GM12878 (cell line): ENCODE measurements around the gene ALS2. TPM values are rescaled to one million over a fixed set of nuclear protein-coding genes. Genes with fewer than 3 reads are reported as not detected.

Experiments
- ATAC-seq: fragments of 200-7000 bp; cut with Tn5 transposase; 3 replicates; pipeline ENCODE4 v1.9.1; 2020; ENCODE audit warnings: mild to moderate bottlenecking, moderate library complexity
- BruUV-seq: library from RNA; stranded (reverse); fragments of 400-500 nt; replicated peaks from 2 replicates; lab custom pipeline; 2021; lab: Mats Ljungman, UMichigan
- CTCF ChIA-PET: fragments of 300-600 bp; sonication (Branson Sonifier 250); formaldehyde crosslinking; extraction: SDS; loops from one replicate; lab custom pipeline; 2021; ENCODE audit warnings: inconsistent platforms; lab: Yijun Ruan, JAX
- POLR2A ChIA-PET: fragments of 350-600 bp; formaldehyde crosslinking; extraction: SDS; loops from one replicate; lab custom pipeline; 2021; ENCODE audit warnings: inconsistent platforms; lab: Charles Lee
- RAD21 ChIA-PET: fragments of 300-600 bp; sonication (Branson Sonifier 250); formaldehyde crosslinking; loops from one replicate; lab custom pipeline; 2023; ENCODE audit warnings: antibody characterized with exemption; ENCODE audit not compliant: unreplicated experiment; lab: Charles Lee
- SMC1A ChIA-PET: fragments of 300-600 bp; sonication (Branson Sonifier 250); formaldehyde crosslinking; loops from one replicate; lab custom pipeline; 2023; ENCODE audit not compliant: unreplicated experiment, uncharacterized antibody; lab: Charles Lee
- DNase-seq: peaks from one replicate; pipeline ENCODE4 v3.0.0-alpha.2; 2011; ENCODE audit warnings: low read depth, low spot score
- FAIRE-seq: peaks from 3 replicates; lab custom pipeline; 2011; peaks lifted over from hg19 to GRCh38; lab: Jason Lieb, UNC
- H2AFZ ChIP-seq: 2 replicates; pipeline ENCODE4 v1.6.0; 2011; ENCODE audit warnings: low read depth, low read length, control low read depth; ENCODE audit not compliant: control insufficient read depth
- H3K27ac ChIP-seq: 2 replicates; pipeline ENCODE4 v1.5.1; 2011; ENCODE audit warnings: control low read depth; ENCODE audit not compliant: control insufficient read depth, insufficient read depth
- H3K27me3 ChIP-seq, 2 experiments: replicated peaks in 1 of 2; 2 replicates each; pipeline versions ENCODE4 v1.6.0 to v1.6.1; 2011; ENCODE audit warnings: low read length in 1 of 2; ENCODE audit not compliant: control insufficient read depth in 2 of 2, insufficient read depth in 2 of 2
- H3K36me3 ChIP-seq, 2 experiments: 2 replicates each; pipeline ENCODE4 v1.5.1; 2011; ENCODE audit warnings: low read length in 1 of 2; ENCODE audit not compliant: control insufficient read depth in 2 of 2, insufficient read depth in 2 of 2
- H3K4me1 ChIP-seq: 2 replicates; pipeline ENCODE4 v1.6.1; 2011; ENCODE audit warnings: mild to moderate bottlenecking, low read length, moderate library complexity, mixed read lengths; ENCODE audit not compliant: control insufficient read depth, insufficient read depth
- H3K4me2 ChIP-seq: 2 replicates; pipeline ENCODE4 v1.6.0; 2011; ENCODE audit warnings: control low read depth; ENCODE audit not compliant: control insufficient read depth, insufficient read depth
- H3K4me3 ChIP-seq: fragments of 200-600 bp; sonication (generic); 2 replicates; pipeline ENCODE4 v1.5.1; 2016
- H3K79me2 ChIP-seq: 2 replicates; pipeline ENCODE4 v1.6.0; 2011; ENCODE audit warnings: low read length; ENCODE audit not compliant: control insufficient read depth, insufficient read depth
- H3K9ac ChIP-seq: 2 replicates; pipeline ENCODE4 v1.8.0; 2011; ENCODE audit warnings: low read length, control low read depth, mixed read lengths; ENCODE audit not compliant: control insufficient read depth, insufficient read depth
- H3K9me3 ChIP-seq: replicated peaks from 3 replicates; pipeline ENCODE4 v1.5.1; 2011; ENCODE audit warnings: mild to moderate bottlenecking, low read length; ENCODE audit not compliant: control insufficient read depth, insufficient read depth
- H4K20me1 ChIP-seq: 2 replicates; pipeline ENCODE4 v1.6.0; 2011; ENCODE audit not compliant: control insufficient read depth, insufficient read depth
- BMI1 ChIP-seq: fragments of 450-650 bp; IDR thresholded peaks from 2 replicates; pipeline ENCODE4 v1.6.1; 2016; ENCODE audit warnings: mild to moderate bottlenecking, moderate library complexity, borderline replicate concordance
- BRCA1 ChIP-seq: IDR thresholded peaks from 2 replicates; pipeline ENCODE4 v1.6.1; 2011; ENCODE audit warnings: low read depth, low read length, improper control_type of control experiment
- CBX3 ChIP-seq: fragments of 200-600 bp; sonication (generic); IDR thresholded peaks from 2 replicates; pipeline ENCODE4 v1.6.1; 2016; ENCODE audit warnings: low read depth, borderline replicate concordance
- GABPA ChIP-seq: IDR thresholded peaks from 2 replicates; pipeline ENCODE4 v1.6.1; 2014; ENCODE audit warnings: antibody characterized with exemption, low read depth, mild to moderate bottlenecking, inconsistent platforms
- IKZF2 ChIP-seq, 2 experiments: fragments of 450-650 bp; IDR thresholded peaks; 2 replicates each; pipeline ENCODE4 v1.6.1; 2017; ENCODE audit warnings: mild to moderate bottlenecking in 2 of 2, moderate library complexity in 2 of 2
- KAT2A ChIP-seq: conservative IDR thresholded peaks from 2 replicates; pipeline ENCODE4 v1.6.1; 2011; ENCODE audit warnings: low read depth, low read length; ENCODE audit not compliant: control insufficient read depth
- MYC ChIP-seq: IDR thresholded peaks from 2 replicates; pipeline ENCODE4 v1.6.1; 2011; ENCODE audit warnings: mild to moderate bottlenecking, low read length, moderate library complexity, inconsistent platforms; ENCODE audit not compliant: insufficient read depth, insufficient replicate concordance, insufficient read length, severe bottlenecking
- NFYA ChIP-seq: IDR thresholded peaks from 2 replicates; pipeline ENCODE4 v1.6.1; 2011; ENCODE audit warnings: low read depth, mild to moderate bottlenecking, low read length, improper control_type of control experiment, borderline replicate concordance
- NR2C2 ChIP-seq: IDR thresholded peaks from 2 replicates; pipeline ENCODE4 v1.6.1; 2011; ENCODE audit warnings: borderline replicate concordance, low read depth; ENCODE audit not compliant: control insufficient read depth, insufficient read length
- POU2F2 ChIP-seq: IDR thresholded peaks from 3 replicates; pipeline ENCODE4 v1.6.1; 2011; ENCODE audit warnings: low read depth, mild to moderate bottlenecking, low read length, borderline replicate concordance
- SP1 ChIP-seq: IDR thresholded peaks from one replicate; pipeline ENCODE4 v1.6.1; 2011; ENCODE audit warnings: low read depth, low read length
- STAT3 ChIP-seq: IDR thresholded peaks from 2 replicates; pipeline ENCODE4 v1.6.1; 2011; ENCODE audit warnings: low read depth, low read length, improper control_type of control experiment
- SUPT20H ChIP-seq: IDR thresholded peaks from 2 replicates; pipeline ENCODE4 v1.6.1; 2011; ENCODE audit warnings: low read depth, mild to moderate bottlenecking, low read length, moderate library complexity, borderline replicate concordance; ENCODE audit not compliant: control insufficient read depth
- TCF12 ChIP-seq: IDR thresholded peaks from 2 replicates; pipeline ENCODE4 v1.6.1; 2011; ENCODE audit warnings: low read depth, mild to moderate bottlenecking, low read length
- USF2 ChIP-seq: IDR thresholded peaks from 2 replicates; pipeline ENCODE4 v1.6.1; 2011; ENCODE audit warnings: low read depth, low read length, improper control_type of control experiment, borderline replicate concordance
- ZBTB4 ChIP-seq: fragments of 450-650 bp; formaldehyde crosslinking; IDR thresholded peaks from 2 replicates; pipeline ENCODE4 v1.4.0; 2022; ENCODE audit warnings: mild to moderate bottlenecking, moderate library complexity
- ZNF274 ChIP-seq: IDR thresholded peaks from one replicate; pipeline ENCODE4 v1.8.0; 2011; ENCODE audit not compliant: insufficient read length, insufficient read depth
- WGBS: methylation state at CpG from one replicate; pipeline ENCODE4 v1.1.6; 2016; ENCODE audit warnings: low lambda C conversion rate; ENCODE audit not compliant: insufficient replicate concordance, insufficient coverage; ENCODE audit errors: missing lambda C conversion rate; 5-methylcytosine and 5-hydroxymethylcytosine counted together
- in situ Hi-C: fragments of 300-500 bp; cut with MboI; formaldehyde crosslinking; loops from 9 replicates; pipeline ENCODE4 v1.14.3; 2018; ENCODE audit warnings: mixed read lengths
- intact Hi-C: fragments of 100-400 bp; cut with micrococcal nuclease; formaldehyde crosslinking; loops from one replicate; pipeline ENCODE4 v1.14.2; 2022; ENCODE audit not compliant: unreplicated experiment
- polyA plus RNA-seq, 11 experiments: library from polyadenylated mRNA; depleted of rRNA in 4 of 11; unstranded in 6 of 11; stranded (reverse) in 5 of 11; fragments of >200 nt; fragmentation: Nextera tagmentation in 4 of 11; fragmentation: Illumina TruSeq in 1 of 11; extraction: Ambion mirVana in 4 of 11; extraction: Trizol in 1 of 11; gene quantifications; 1 replicate in 1 of 11; 2 replicates in 10 of 11; pipeline versions ENCODE4 v1.2.1 to v1.2.3, GENCODE V29; 2011 to 2016; ENCODE audit warnings: inconsistent platforms in 2 of 11, missing spikeins in 2 of 11, low read depth in 1 of 11
- total RNA-seq, 4 experiments: library from RNA; depleted of rRNA in 3 of 4; stranded (reverse); fragments of >200 nt in 3 of 4; fragmentation: Illumina TruSeq in 1 of 4; extraction: Trizol in 1 of 4; gene quantifications; 2 replicates each; pipeline versions ENCODE4 v1.2.1 to v1.2.3, GENCODE V29; 2013 to 2021

ALS2 gene
- total and polyA plus RNA-seq, 10 of the 15 experiments (the other 5 are each of a cell fraction or from before 2014, with no cell fraction given): 2.4 to 10.4 (median 7.7) TPM

GRCh38 chr2:201788371-201788770 is 7.6 kb upstream of the ALS2 start:
- no peak overlapping the region for H3K27ac ChIP-seq
- in situ Hi-C loops (no loop called here), intact Hi-C loops (loop anchor here (10.0 kb wide), 1 partner anchor 554 kb away; no protein-coding TSS in a partner anchor)
- no peaks in the 10 kb centered on the region for H4K20me1 ChIP-seq
- H3K79me2 ChIP-seq: no peaks in the 10 kb centered on the region
- no peak overlapping the region for H3K9ac ChIP-seq
- WGBS: 3% methylated on average over 3 of the region's 3 CpGs
- POLR2A ChIA-PET: interaction anchor here (0.5 kb wide), 1 partner anchor 20 kb away, joined by 4 read pairs; no protein-coding TSS in a partner anchor
- no TSS peak for BruUV-seq
- H2AFZ ChIP-seq: no peak overlapping the region
- H3K9me3 ChIP-seq: no peaks in the 10 kb centered on the region
- H3K36me3 ChIP-seq: no peaks in the 10 kb centered on the region
- H3K4me2 ChIP-seq: no peak overlapping the region
- CTCF ChIA-PET: interaction anchor here (1.1 kb wide), 1 partner anchor 10 kb away, joined by 3 read pairs; no protein-coding TSS in a partner anchor
- no peaks in the 10 kb centered on the region for H3K4me1 ChIP-seq
- ATAC-seq (no peak), DNase-seq (no peak), FAIRE-seq (no peak)
- SMC1A ChIA-PET: interaction anchor here (1.6 kb wide), 1 partner anchor 10 kb away, joined by 3 read pairs; no protein-coding TSS in a partner anchor
- TF ChIP-seq BRCA1: no peak
- no peak for TF ChIP-seq CBX3
- no peak for TF ChIP-seq TCF12
- TF ChIP-seq STAT3: no peak
- no peak for TF ChIP-seq KAT2A
- no peak for TF ChIP-seq NFYA
- TF ChIP-seq NR2C2: no peak
- no peak for TF ChIP-seq MYC
- TF ChIP-seq GABPA: no peak
- TF ChIP-seq BMI1: no peak
- TF ChIP-seq ZBTB4 (CRISPR knock-in tag): no peak
- no peak for TF ChIP-seq SP1
- TF ChIP-seq ZNF274: no peak
- TF ChIP-seq POU2F2: no peak
- TF ChIP-seq SUPT20H: no peak
- no peak for TF ChIP-seq IKZF2 (IDR thresholded peaks at IDR 0.05)
- no peak for TF ChIP-seq USF2
- no peaks in the 10 kb centered on the region for H3K27me3 ChIP-seq
- no peak overlapping the region for H3K4me3 ChIP-seq
- RAD21 ChIA-PET: interaction anchor here (1.1 to 1.6 kb wide), 2 partner anchors 72 to 104 kb away, joined by 3 to 4 read pairs; no protein-coding TSS in a partner anchor
